HG03025 (cell line): ENCODE data around the gene CBFA2T2.
"Not testable (repeated sequence)": the region's sequence is repeated elsewhere in the genome, so short reads cannot be mapped to it uniquely, and the experiment has no call there.

Experiments used
- ATAC-seq: cut with Tn5 transposase; IDR thresholded peaks from one replicate; pipeline ENCODE4 v1.9.1; 2021; ENCODE audit warnings: mild to moderate bottlenecking, moderate library complexity; ENCODE audit not compliant: unreplicated experiment, low FRiP score

CBFA2T2 gene

GRCh38 chr20:33568868-33569801 is 79.2 kb downstream of the CBFA2T2 start:
- no peak for ATAC-seq

- ATAC-seq = no peak
Measured at GRCh38 chr20:33569802-33570391, 80.0 kb downstream of the CBFA2T2 start.

GRCh38 chr20:33570743-33571142 is 80.8 kb downstream of the CBFA2T2 start:
- no peak for ATAC-seq

- not testable (repeated sequence) for ATAC-seq
Measured at GRCh38 chr20:33573268-33573667, 83.4 kb downstream of the CBFA2T2 start.

GRCh38 chr20:33575282-33575681 is 85.4 kb downstream of the CBFA2T2 start:
- no peak for ATAC-seq

- no peak for ATAC-seq
Measured at GRCh38 chr20:33576432-33577125, 86.7 kb downstream of the CBFA2T2 start.

GRCh38 chr20:33578510-33578909 is 88.6 kb downstream of the CBFA2T2 start:
- no peak for ATAC-seq

GRCh38 chr20:33583143-33583542 is 93.2 kb downstream of the CBFA2T2 start:
- ATAC-seq = no peak

GRCh38 chr20:33584976-33585375 is 95.1 kb downstream of the CBFA2T2 start:
- ATAC-seq = no peak

- no peak for ATAC-seq
Measured at GRCh38 chr20:33585413-33585812, 95.5 kb downstream of the CBFA2T2 start.

GRCh38 chr20:33589059-33589458 is 99.2 kb downstream of the CBFA2T2 start:
- no peak for ATAC-seq

- not testable (repeated sequence) for ATAC-seq
Measured at GRCh38 chr20:33591901-33592300, 102.0 kb downstream of the CBFA2T2 start.

GRCh38 chr20:33594743-33595142 is 104.8 kb downstream of the CBFA2T2 start:
- no peak for ATAC-seq

GRCh38 chr20:33600414-33600813 is 110.5 kb downstream of the CBFA2T2 start:
- no peak for ATAC-seq

- no peak for ATAC-seq
Measured at GRCh38 chr20:33600981-33601380, 111.1 kb downstream of the CBFA2T2 start.

GRCh38 chr20:33601861-33602260 is 112.0 kb downstream of the CBFA2T2 start:
- no peak for ATAC-seq

GRCh38 chr20:33602826-33603590 is 113.1 kb downstream of the CBFA2T2 start:
- ATAC-seq = no peak

- ATAC-seq = no peak
Measured at GRCh38 chr20:33604084-33604990, 114.4 kb downstream of the CBFA2T2 start.

- ATAC-seq = no peak
Measured at GRCh38 chr20:33604991-33605370, 115.1 kb downstream of the CBFA2T2 start.
